ENCODE results near the gene CRYBG1.
A peak's percentile ranks its signal among the peaks of the same experiment; 100 is the strongest.

CRYBG1 gene

GRCh38 chr6:106458021-106458986 is 97.8 kb downstream of the CRYBG1 start:
- no peak for DNase-seq

- no peak for DNase-seq
These were observed 100.0 kb downstream of the CRYBG1 start for GRCh38 chr6:106460481-106460880.

GRCh38 chr6:106461084-106461483 is 100.6 kb downstream of the CRYBG1 start:
- no peak for DNase-seq

GRCh38 chr6:106462923-106463557 is 102.5 kb downstream of the CRYBG1 start:
- DNase-seq, result no peak

GRCh38 chr6:106466211-106466610 is 105.7 kb downstream of the CRYBG1 start:
- no peak for DNase-seq

- DNase-seq, result no peak
These were observed 108.4 kb downstream of the CRYBG1 start for GRCh38 chr6:106468935-106469334.

- no peak for DNase-seq
These were observed 109.4 kb downstream of the CRYBG1 start for GRCh38 chr6:106469882-106470281.

GRCh38 chr6:106470316-106470715 is 109.8 kb downstream of the CRYBG1 start:
- no peak for DNase-seq

GRCh38 chr6:106470811-106471210 is 110.3 kb downstream of the CRYBG1 start:
- DNase-seq, result no peak

GRCh38 chr6:106473812-106474211 is 113.3 kb downstream of the CRYBG1 start:
- DNase-seq, result no peak

GRCh38 chr6:106474466-106474865 is 113.9 kb downstream of the CRYBG1 start:
- no peak for DNase-seq

- DNase-seq, result no peak
These were observed 114.8 kb downstream of the CRYBG1 start for GRCh38 chr6:106475284-106475683.

- no peak for DNase-seq
These were observed 116.0 kb downstream of the CRYBG1 start for GRCh38 chr6:106476331-106477105.

- DNase-seq, result no peak
These were observed 116.6 kb downstream of the CRYBG1 start for GRCh38 chr6:106477146-106477545.

- DNase-seq, result peak in 2 of 56 donors; percentile 3
These were observed 117.3 kb downstream of the CRYBG1 start for GRCh38 chr6:106477790-106478189.

GRCh38 chr6:106486236-106486635 is 125.7 kb downstream of the CRYBG1 start:
- no peak for DNase-seq

- DNase-seq, result no peak
These were observed 128.2 kb downstream of the CRYBG1 start for GRCh38 chr6:106488494-106489370.

GRCh38 chr6:106490030-106490429 is 129.5 kb downstream of the CRYBG1 start:
- DNase-seq, result no peak

GRCh38 chr6:106490436-106490835 is 129.9 kb downstream of the CRYBG1 start:
- DNase-seq, result no peak

- DNase-seq, result no peak
These were observed 130.5 kb downstream of the CRYBG1 start for GRCh38 chr6:106490974-106491373.

- no peak for DNase-seq
These were observed 134.5 kb downstream of the CRYBG1 start for GRCh38 chr6:106495014-106495413.
